Placental pericyte (primary cell): ENCODE measurements around the gene INAFM2. TPM values are rescaled to one million over a fixed set of nuclear protein-coding genes. Genes with fewer than 3 reads are reported as not detected.

ENCODE experiments used
- total RNA-seq: library from RNA; depleted of rRNA; stranded (reverse); fragments of >200 nt; gene quantifications from 2 replicates; pipeline ENCODE4 v1.2.3, GENCODE V29; 2012

INAFM2 gene
- total RNA-seq: 12.5 and 24.8 TPM in 2 replicates

GRCh38 chr15:40323239-40323952 is at the start of gene INAFM2:
Gene INAFM2, plus strand, starts transcription at chr15:40323692. Its CDS starts 364 bp downstream, at chr15:40324056.

GRCh38 chr15:40282869-40283614 is 40.5 kb upstream of the INAFM2 start, which contains the start of gene ANKRD63:
Gene ANKRD63, minus strand, starts transcription at chr15:40283064. Its CDS starts 478 bp downstream, at chr15:40282586.

DNA sequence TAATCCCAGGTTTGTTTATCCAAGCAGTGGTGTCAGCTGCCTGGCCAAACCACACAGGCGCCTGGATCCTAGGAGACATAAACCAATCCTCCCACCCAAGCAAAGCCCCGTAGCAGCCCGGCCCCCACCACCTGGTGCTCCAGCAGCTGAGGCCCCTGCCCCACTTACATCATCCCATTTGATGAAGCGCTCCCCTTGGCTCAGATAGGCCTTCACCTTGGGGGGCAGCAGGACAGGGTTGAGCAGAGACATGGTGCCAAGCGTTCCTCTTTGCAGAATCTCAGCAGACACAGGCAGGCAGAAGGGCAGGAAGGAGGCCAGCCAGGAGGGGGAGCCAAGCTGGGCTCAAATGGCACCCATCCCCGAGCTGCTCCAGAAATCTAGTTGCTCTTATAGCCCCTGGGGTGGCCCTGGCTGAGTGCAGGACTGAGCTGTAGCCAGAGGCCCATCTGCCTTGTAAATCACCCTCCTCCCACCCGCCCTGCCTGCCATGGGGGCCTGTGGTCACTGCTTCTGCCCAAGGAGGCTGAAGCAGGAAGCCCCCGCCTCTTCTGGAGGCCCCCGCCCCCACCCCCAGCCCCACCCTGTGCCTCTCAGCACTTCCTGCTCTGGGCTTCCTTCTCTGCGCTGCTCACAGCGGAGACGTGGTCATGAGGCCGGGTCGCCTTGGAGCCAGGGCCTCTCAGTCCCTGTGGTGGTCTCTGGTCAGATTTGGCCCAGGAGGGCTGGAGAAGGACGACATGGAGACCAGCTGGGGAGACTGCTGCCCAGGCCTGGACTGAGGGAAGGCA is 15.9 kb upstream of the INAFM2 start, which contains the start of gene PLCB2:
TSS of gene PLCB2 (minus strand) at position 515 of the 791 bp plus-strand sequence. CDS start at position 252, 263 bp downstream.

DNA sequence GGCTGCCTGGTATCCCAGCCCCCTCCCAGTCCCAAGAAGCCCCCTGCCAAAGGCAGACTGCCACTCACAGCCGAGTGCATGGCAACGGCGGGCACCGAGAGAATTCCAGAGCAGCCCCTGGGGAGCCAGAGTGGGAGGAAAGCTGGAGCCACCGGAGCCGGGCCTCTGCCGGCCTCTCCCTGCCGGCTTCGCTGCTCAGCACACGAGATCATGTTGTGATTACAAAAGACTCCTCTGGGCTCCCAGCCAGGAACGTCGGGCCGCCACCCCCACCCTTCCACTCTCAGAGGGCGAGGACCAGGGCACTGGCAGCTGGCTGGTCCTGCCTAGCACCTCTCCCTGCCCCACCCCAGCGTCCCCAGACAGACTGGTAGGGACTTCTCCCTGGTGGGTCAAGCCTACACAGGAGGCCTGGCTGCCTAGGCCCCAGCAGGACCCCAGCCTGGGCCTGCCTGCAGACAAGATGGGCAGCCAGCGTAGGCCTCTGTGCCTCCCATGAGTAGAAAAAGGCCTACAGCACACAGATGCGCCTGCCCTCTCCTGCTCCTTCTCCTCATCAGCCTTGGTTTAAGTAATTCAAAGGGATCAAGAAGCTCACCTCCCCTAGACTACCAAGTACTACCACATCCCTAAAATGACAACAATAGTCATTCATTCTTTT is 17.4 kb downstream of the INAFM2 start, which contains the start of gene CCDC9B:
TSS of gene CCDC9B (minus strand) at position 200 of the 661 bp plus-strand sequence. CDS start at position 80, 120 bp downstream.

DNA sequence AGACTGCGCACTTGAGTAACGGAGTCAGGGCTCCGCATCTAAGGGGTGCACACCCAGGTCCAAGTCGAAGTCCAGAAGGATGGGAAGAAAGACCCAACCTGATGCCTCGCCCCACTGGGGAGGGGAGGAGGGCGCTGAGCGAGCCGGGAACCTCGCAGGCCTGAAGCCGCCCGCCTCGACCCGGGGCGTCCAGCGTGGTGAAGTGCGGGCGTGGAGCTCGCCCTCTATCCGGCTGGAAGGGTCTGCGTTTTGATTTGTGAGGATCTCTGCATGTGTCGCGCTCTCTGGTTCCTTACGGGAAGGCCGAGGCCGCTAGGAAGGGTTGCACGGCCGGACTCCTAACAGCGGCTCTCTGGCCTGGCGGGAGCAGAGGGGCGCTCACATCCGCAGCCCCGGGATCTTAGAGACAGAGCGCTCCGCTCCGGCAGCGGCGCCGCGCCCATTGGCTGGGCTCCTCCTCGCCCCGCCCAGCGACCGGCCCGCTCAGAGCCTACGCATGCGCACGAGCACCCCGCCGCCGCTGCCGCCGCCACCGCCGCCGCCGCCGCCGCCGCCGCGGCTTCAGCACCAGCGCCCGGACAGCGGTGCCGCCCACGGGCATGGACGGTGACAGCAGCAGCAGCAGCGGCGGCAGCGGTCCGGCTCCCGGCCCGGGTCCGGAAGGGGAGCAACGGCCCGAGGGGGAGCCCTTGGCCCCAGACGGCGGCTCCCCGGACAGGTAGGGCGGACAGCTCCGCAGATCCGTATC is 34.4 kb downstream of the INAFM2 start, which contains the start of gene DISP2:
TSS of gene DISP2 (plus strand) at position 497 of the 748 bp plus-strand sequence. CDS start at position 600, 103 bp downstream.

Other genes starting within 250 kb of the INAFM2 start
- gene BMF, start 214.8 kb upstream of the INAFM2 start, total RNA-seq: 14.0 and 19.7 TPM in 2 replicates
- 3.3 and 45.2 TPM in 2 replicates for gene BUB1B, start 162.6 kb upstream of the INAFM2 start, total RNA-seq
- gene PAK6, start 84.6 kb upstream of the INAFM2 start, total RNA-seq: under 0.01 TPM in 1 of 2 replicates, not detected in the other
- gene ANKRD63, start 40.6 kb upstream of the INAFM2 start, total RNA-seq: not detected in 2 replicates
- gene PLCB2, start 15.8 kb upstream of the INAFM2 start, total RNA-seq: 0.72 and 0.88 TPM in 2 replicates
- gene CCDC9B, start 17.2 kb downstream of the INAFM2 start, total RNA-seq: 41.1 and 58.1 TPM in 2 replicates
- not detected in 2 replicates for gene PHGR1, start 27.3 kb downstream of the INAFM2 start, total RNA-seq
- 0.14 and 0.44 TPM in 2 replicates for gene DISP2, start 34.5 kb downstream of the INAFM2 start, total RNA-seq
- gene KNSTRN, start 59.0 kb downstream of the INAFM2 start, total RNA-seq: 16.6 and 72.0 TPM in 2 replicates
- gene IVD, start 82.1 kb downstream of the INAFM2 start, total RNA-seq: 33.5 and 47.1 TPM in 2 replicates
- 10.5 and 12.7 TPM in 2 replicates for gene BAHD1, start 117.3 kb downstream of the INAFM2 start, total RNA-seq
- gene CHST14, start 147.3 kb downstream of the INAFM2 start, total RNA-seq: 14.4 and 23.8 TPM in 2 replicates
- 12.0 and 15.0 TPM in 2 replicates for gene CCDC32, start 241.3 kb downstream of the INAFM2 start, total RNA-seq
- gene RPUSD2, start 245.6 kb downstream of the INAFM2 start, total RNA-seq: 11.4 and 15.6 TPM in 2 replicates